Kidney (tissue), 14 donors: Measurements from ENCODE around the gene TULP4. TPM values are rescaled to one million over a fixed set of nuclear protein-coding genes. Genes with fewer than 3 reads are reported as not detected.

Experiments
- DNase-seq, 5 donors: peaks; one replicate each; pipeline ENCODE4 v3.0.0-alpha.2; 2013 to 2020
- FAIRE-seq: peaks from 2 replicates; lab custom pipeline; 2012; peaks lifted over from hg19 to GRCh38; lab: Jason Lieb, UNC
- H3K27ac ChIP-seq, 2 donors: one replicate each; pipeline ENCODE4 v1.7.0; 2013; ENCODE audit warnings: low read depth in 2 of 2, low read length in 2 of 2, inconsistent platforms in 1 of 2
- H3K27me3 ChIP-seq: one replicate; pipeline ENCODE4 v1.7.1; 2013; ENCODE audit warnings: low read length, inconsistent platforms; ENCODE audit not compliant: control insufficient read depth, insufficient read depth
- H3K36me3 ChIP-seq, 3 donors: one replicate each; pipeline versions ENCODE4 v1.7.0 to v1.7.1; 2013; ENCODE audit warnings: low read length in 3 of 3, control low read depth in 1 of 3, inconsistent platforms in 1 of 3; ENCODE audit not compliant: insufficient read depth in 3 of 3, control insufficient read depth in 2 of 3
- H3K4me1 ChIP-seq, 3 donors: one replicate each; pipeline versions ENCODE4 v1.7.0 to v1.7.1; 2013; ENCODE audit warnings: low read length in 3 of 3, inconsistent platforms in 1 of 3, low read depth in 1 of 3; ENCODE audit not compliant: control insufficient read depth in 2 of 3, insufficient read depth in 2 of 3
- H3K4me3 ChIP-seq, 3 donors: one replicate each; pipeline versions ENCODE4 v1.7.0 to v1.8.1; 2013; ENCODE audit warnings: low read length in 3 of 3, control low read depth in 1 of 3, inconsistent platforms in 1 of 3
- H3K9ac ChIP-seq, 3 donors: one replicate each; pipeline versions ENCODE4 v1.7.0 to v1.7.1; 2013; ENCODE audit warnings: low read length in 3 of 3, control low read depth in 1 of 3, inconsistent platforms in 1 of 3
- H3K9me3 ChIP-seq, 3 donors: one replicate each; pipeline versions ENCODE4 v1.7.0 to v1.7.1; 2013; ENCODE audit warnings: low read length in 3 of 3, control low read depth in 1 of 3, inconsistent platforms in 1 of 3; ENCODE audit not compliant: control insufficient read depth in 2 of 3, insufficient read depth in 1 of 3
- CTCF ChIP-seq: IDR thresholded peaks from 3 replicates; pipeline ENCODE4 v1.5.1; 2012; ENCODE audit warnings: mild to moderate bottlenecking, moderate library complexity, borderline replicate concordance; ENCODE audit not compliant: insufficient read depth; ENCODE audit errors: extremely low read depth
- intact Hi-C: fragments of 100-400 bp; cut with DNase I; formaldehyde crosslinking; loops from one replicate; pipeline ENCODE4 v1.11.1; 2022
- polyA plus RNA-seq: library from polyadenylated mRNA; stranded (reverse); fragments of 350-450 nt; fragmentation: Illumina TruSeq; extraction: RNeasy Lipid Tissue Mini Kit (QIAGEN cat#74804); gene quantifications from one replicate; pipeline ENCODE4 v1.2.3, GENCODE V29; 2014; ENCODE audit warnings: low read depth, low replicate concordance; ENCODE audit not compliant: insufficient read depth
- total RNA-seq: library from RNA; stranded (reverse); fragmentation: NEBNext Ultra II Directional; extraction: Animal tissue kit (Norgen Biotek cat#: 25700); gene quantifications from one replicate; pipeline ENCODE4 v1.2.1, GENCODE V29; 2021
- donor health status: control.
- donor health status: control.
- donor health status: control.
- donor health status: control.
- donor health status: control.
- donor health status: DM: yes; HTN: yes; CAD: no.
- donor health status: Normal renal cell carcinoma (clear cell type).

Gene TULP4
- total and polyA plus RNA-seq, 2 donors from 2014 or later, result 3.3 to 114 TPM

- Histone ChIP-seq H3K9ac (no peak overlapping the region), H3K4me3 (no peak overlapping the region), H3K27ac (no peak overlapping the region), H3K4me1 (peaks cover 0 to 9% (median 5%) of the 10 kb centered on the region in 3 donors), H3K27me3 (peaks cover 3% of the 10 kb centered on the region), H3K9me3 (no peaks in the 10 kb centered on the region), H3K36me3 (no peaks in the 10 kb centered on the region)
- FAIRE-seq (no peak), DNase-seq (no peak)
- no peak for TF ChIP-seq CTCF
- intact Hi-C loops, result no loop called here
These were observed 204.8 kb downstream of the TULP4 start for GRCh38 chr6:158517038-158517437.

- H3K9ac ChIP-seq, result no peak overlapping the region
- peaks cover 0 to 9% (median 5%) of the 10 kb centered on the region in 3 donors for H3K4me1 ChIP-seq
- no peaks in the 10 kb centered on the region for H3K36me3 ChIP-seq
- DNase-seq, result no peak
- H3K27ac ChIP-seq, result no peak overlapping the region
- H3K27me3 ChIP-seq, result peaks cover 3% of the 10 kb centered on the region
- no peak overlapping the region for H3K4me3 ChIP-seq
- FAIRE-seq, result no peak
- H3K9me3 ChIP-seq, result no peaks in the 10 kb centered on the region
- no peak for TF ChIP-seq CTCF
- intact Hi-C loops, result no loop called here
These were observed 205.3 kb downstream of the TULP4 start for GRCh38 chr6:158517581-158517980.

GRCh38 chr6:158518191-158519127 is 206.2 kb downstream of the TULP4 start:
- no peak overlapping the region for H3K9ac ChIP-seq
- H3K27ac ChIP-seq, result no peak overlapping the region
- peaks cover 0 to 9% (median 5%) of the 10 kb centered on the region in 3 donors for H3K4me1 ChIP-seq
- FAIRE-seq (no peak), DNase-seq (peak in 3 of 5 donors; percentile 51 to 83 (median 60))
- peaks cover 3% of the 10 kb centered on the region for H3K27me3 ChIP-seq
- TF ChIP-seq CTCF, result peak; percentile 33
- intact Hi-C loops, result no loop called here
- H3K9me3 ChIP-seq, result no peaks in the 10 kb centered on the region
- peak overlapping the region in 2 of 3 donors; percentile 28 to 51 for H3K4me3 ChIP-seq
- H3K36me3 ChIP-seq, result no peaks in the 10 kb centered on the region
